HEK293T (cell line): ENCODE measurements around the gene CBX5.

Source experiments
- CTCF ChIA-PET: fragments of 350-600 bp; formaldehyde crosslinking; extraction: SDS; loops from one replicate; lab custom pipeline; 2021; ENCODE audit warnings: antibody characterized with exemption, inconsistent platforms; lab: Yijun Ruan, JAX
- POLR2A ChIA-PET: fragments of 350-600 bp; formaldehyde crosslinking; extraction: SDS; loops from one replicate; lab custom pipeline; 2020; ENCODE audit warnings: antibody characterized with exemption, inconsistent platforms; lab: Yijun Ruan, JAX
- DNase-seq: peaks from one replicate; pipeline ENCODE4 v3.0.0; 2012; ENCODE audit warnings: mixed read lengths; ENCODE audit errors: extremely low spot score
- ARNT ChIP-seq: fragments of 450-650 bp; IDR thresholded peaks from 2 replicates; pipeline ENCODE4 v1.6.1; 2017; ENCODE audit warnings: mild to moderate bottlenecking
- BHLHE40 ChIP-seq: fragments of 450-650 bp; IDR thresholded peaks from 2 replicates; pipeline ENCODE4 v1.6.1; 2016; ENCODE audit warnings: mild to moderate bottlenecking, moderate library complexity, borderline replicate concordance
- CTBP1 ChIP-seq: fragments of 450-650 bp; IDR thresholded peaks from 2 replicates; pipeline ENCODE4 v1.6.1; 2016; ENCODE audit warnings: borderline replicate concordance
- ELF4 ChIP-seq: fragments of 450-650 bp; IDR thresholded peaks from 2 replicates; pipeline ENCODE4 v1.6.1; 2017; ENCODE audit warnings: antibody characterized with exemption
- FOXA1 ChIP-seq: fragments of 450-650 bp; IDR thresholded peaks from 2 replicates; pipeline ENCODE4 v1.6.1; 2016; ENCODE audit warnings: mild to moderate bottlenecking
- FOXK2 ChIP-seq: fragments of 450-650 bp; IDR thresholded peaks from 2 replicates; pipeline ENCODE4 v1.6.1; 2016; ENCODE audit warnings: mild to moderate bottlenecking
- FOXM1 ChIP-seq: fragments of 450-650 bp; IDR thresholded peaks from 2 replicates; pipeline ENCODE4 v1.6.1; 2017; ENCODE audit warnings: mild to moderate bottlenecking, borderline replicate concordance
- HDGF ChIP-seq: fragments of 450-650 bp; IDR thresholded peaks from 2 replicates; pipeline ENCODE4 v1.6.1; 2017; ENCODE audit warnings: antibody characterized with exemption, borderline replicate concordance
- L3MBTL2 ChIP-seq: fragments of 450-650 bp; conservative IDR thresholded peaks from 2 replicates; pipeline ENCODE4 v1.6.1; 2016; ENCODE audit warnings: mild to moderate bottlenecking
- LEF1 ChIP-seq: fragments of 450-650 bp; IDR thresholded peaks from 2 replicates; pipeline ENCODE4 v1.6.1; 2017; ENCODE audit warnings: mild to moderate bottlenecking, borderline replicate concordance
- NFRKB ChIP-seq: fragments of 450-650 bp; IDR thresholded peaks from 2 replicates; pipeline ENCODE4 v1.6.1; 2016; ENCODE audit warnings: mild to moderate bottlenecking, moderate library complexity
- SP1 ChIP-seq: fragments of 450-650 bp; IDR thresholded peaks from 2 replicates; pipeline ENCODE4 v1.6.1; 2017
- SUZ12 ChIP-seq: fragments of 450-650 bp; IDR thresholded peaks from 2 replicates; pipeline ENCODE4 v1.6.1; 2016; ENCODE audit warnings: mild to moderate bottlenecking
- TARDBP ChIP-seq: fragments of 450-650 bp; IDR thresholded peaks from 2 replicates; pipeline ENCODE4 v1.6.1; 2016
- ZNF384 ChIP-seq: fragments of 450-650 bp; IDR thresholded peaks from 2 replicates; pipeline ENCODE4 v1.6.1; 2016
- TF ChIP-seq, protein P1 (sequence below): fragments of 450-650 bp; IDR thresholded peaks from 2 replicates; pipeline ENCODE4 v1.6.1; 2016

CBX5 gene

DNA sequence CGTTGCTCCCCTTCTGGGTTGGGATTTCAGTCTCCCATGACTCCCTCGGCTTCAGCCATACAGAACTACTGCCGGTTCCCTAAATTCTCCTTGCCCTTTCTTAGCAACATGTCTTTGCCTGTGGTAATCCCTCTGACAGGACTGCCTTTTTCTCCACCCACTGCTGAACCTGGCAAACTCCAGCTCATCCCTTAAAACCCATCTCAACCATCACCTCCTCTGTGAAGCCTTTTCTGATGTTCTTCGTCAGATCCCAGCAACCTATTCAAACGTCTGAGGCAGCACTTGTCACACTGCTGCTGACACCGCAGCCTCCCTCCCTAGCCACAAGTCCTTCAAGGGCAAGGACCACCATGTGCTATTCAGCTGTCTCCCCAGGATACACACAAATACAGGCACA, 80.9 kb downstream of the CBX5 start:
- TF ChIP-seq NFRKB (no peak), L3MBTL2 (no peak), FOXA1 (no peak), ARNT (no peak), BHLHE40 (no peak), TARDBP (no peak), FOXM1 (no peak), SP1 (no peak), FOXK2 (no peak), HDGF (no peak), SUZ12 (no peak)
- TF ChIP-seq, protein P1, sequence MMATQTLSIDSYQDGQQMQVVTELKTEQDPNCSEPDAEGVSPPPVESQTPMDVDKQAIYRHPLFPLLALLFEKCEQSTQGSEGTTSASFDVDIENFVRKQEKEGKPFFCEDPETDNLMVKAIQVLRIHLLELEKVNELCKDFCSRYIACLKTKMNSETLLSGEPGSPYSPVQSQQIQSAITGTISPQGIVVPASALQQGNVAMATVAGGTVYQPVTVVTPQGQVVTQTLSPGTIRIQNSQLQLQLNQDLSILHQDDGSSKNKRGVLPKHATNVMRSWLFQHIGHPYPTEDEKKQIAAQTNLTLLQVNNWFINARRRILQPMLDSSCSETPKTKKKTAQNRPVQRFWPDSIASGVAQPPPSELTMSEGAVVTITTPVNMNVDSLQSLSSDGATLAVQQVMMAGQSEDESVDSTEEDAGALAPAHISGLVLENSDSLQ = no peak
- POLR2A ChIA-PET = no interaction called here

DNA sequence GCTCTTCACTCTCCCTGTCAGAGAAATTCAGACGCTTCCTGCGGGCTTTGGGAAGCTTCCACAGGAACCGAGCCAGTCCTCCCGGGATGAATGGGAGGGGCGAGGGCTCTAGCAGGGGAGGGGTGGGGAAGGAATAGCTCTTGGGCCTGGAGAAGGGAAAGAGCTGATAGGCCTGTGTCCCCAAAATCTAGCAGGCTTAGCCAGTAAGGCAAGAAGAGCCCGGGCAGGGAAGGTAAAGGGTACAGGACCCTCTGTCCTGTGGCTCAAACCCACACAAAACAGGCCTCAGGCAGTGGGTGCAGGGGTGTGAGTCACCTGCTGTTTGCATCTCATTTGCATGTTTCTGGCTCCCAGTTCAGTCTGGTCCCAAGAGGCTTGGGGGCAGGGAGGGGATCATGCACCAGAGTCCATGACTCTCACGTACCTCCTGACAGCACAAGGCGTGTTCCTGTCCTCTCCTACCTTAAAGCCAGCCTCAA, 82.5 kb downstream of the CBX5 start:
- no peak for TF ChIP-seq SUZ12
- TF ChIP-seq BHLHE40 = no peak
- no peak for TF ChIP-seq ARNT
- TF ChIP-seq SP1 = no peak
- TF ChIP-seq FOXA1 = no peak
- no peak for TF ChIP-seq LEF1
- CTCF ChIA-PET = interaction anchor here (1.0 to 1.4 kb wide), 2 partner anchors 11 to 191 kb away, joined by 3 to 4 read pairs; no protein-coding TSS in a partner anchor
- no peak for DNase-seq
- POLR2A ChIA-PET = interaction anchor here (1.1 kb wide), 1 partner anchor 197 kb away, joined by 4 read pairs; the partner anchor contains the start of gene HOXC9

More for the DNA sequence above, 80.9 kb downstream of the CBX5 start:
- no peak for DNase-seq
- CTCF ChIA-PET = interaction anchor here (1.0 to 1.2 kb wide), 2 partner anchors 16 to 214 kb away, joined by 5 read pairs; partner anchors contain the start of gene HOXC10

DNA sequence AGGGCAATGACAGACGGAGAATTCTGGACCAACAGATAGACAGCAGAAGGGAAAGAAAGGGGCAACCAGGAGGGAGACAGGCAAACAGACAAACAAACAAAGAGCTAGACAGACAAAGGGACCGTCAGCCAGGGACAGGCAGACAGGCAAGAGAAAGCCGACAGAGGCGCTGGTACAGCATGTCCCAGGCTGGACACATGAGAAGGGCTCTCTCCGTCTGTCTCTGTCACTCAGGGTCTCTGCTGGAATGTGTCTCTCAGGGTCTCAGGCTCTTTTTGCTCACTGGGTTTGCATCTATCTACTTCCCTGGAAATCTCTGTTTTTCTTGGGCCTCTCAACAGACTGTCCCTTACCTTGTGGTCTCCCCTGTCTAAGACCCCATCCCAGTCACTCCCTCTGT, 82.9 kb downstream of the CBX5 start:
- ChIA-PET POLR2A (interaction anchor here (1.1 kb wide), 1 partner anchor 197 kb away, joined by 4 read pairs; the partner anchor contains the start of gene HOXC9), CTCF (interaction anchor here (1.0 to 1.4 kb wide), 2 partner anchors 11 to 190 kb away, joined by 3 to 4 read pairs; no protein-coding TSS in a partner anchor)
- DNase-seq = no peak
- TF ChIP-seq, protein P1 = peak; percentile 53; the same call in 1 of the 2 replicates
- TF ChIP-seq ZNF384 = no peak
- no peak for TF ChIP-seq FOXM1
- TF ChIP-seq CTBP1 = no peak

DNA sequence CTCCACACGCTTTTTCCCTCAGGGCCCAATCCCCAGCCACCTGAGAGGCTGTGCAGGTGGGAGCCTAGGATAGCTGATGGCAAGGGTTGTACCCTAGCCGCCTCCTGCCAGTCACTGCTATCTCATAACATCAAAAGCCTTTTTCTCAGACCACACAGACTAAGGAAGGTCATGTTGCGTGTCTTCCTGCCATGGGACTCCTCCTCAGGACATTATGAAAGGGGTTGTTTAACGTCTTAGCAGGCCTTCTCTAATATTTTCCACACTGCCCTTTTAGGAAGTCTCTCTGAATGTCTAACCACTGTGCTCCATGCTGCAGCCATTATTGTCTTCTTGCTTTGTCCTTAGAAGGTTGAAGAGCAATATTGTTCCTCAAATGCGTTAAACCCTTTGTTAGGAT, 83.5 kb downstream of the CBX5 start:
- DNase-seq = no peak
- TF ChIP-seq L3MBTL2 (no peak), ELF4 (no peak), LEF1 (no peak), NFRKB (no peak), FOXM1 (no peak), ZNF384 (no peak), SUZ12 (no peak), TARDBP (no peak), FOXK2 (no peak), ARNT (no peak), FOXA1 (no peak), BHLHE40 (no peak), CTBP1 (no peak), HDGF (no peak), SP1 (no peak)
- TF ChIP-seq, protein P1 = no peak
- ChIA-PET CTCF (interaction anchor here (0.9 to 1.4 kb wide), 4 partner anchors 12 to 164 kb away, joined by 3 to 4 read pairs (median 3); no protein-coding TSS in a partner anchor), POLR2A (interaction anchor here (1.2 kb wide), 1 partner anchor 144 kb away, joined by 4 read pairs; the partner anchor contains the start of gene HOXC4)

DNA sequence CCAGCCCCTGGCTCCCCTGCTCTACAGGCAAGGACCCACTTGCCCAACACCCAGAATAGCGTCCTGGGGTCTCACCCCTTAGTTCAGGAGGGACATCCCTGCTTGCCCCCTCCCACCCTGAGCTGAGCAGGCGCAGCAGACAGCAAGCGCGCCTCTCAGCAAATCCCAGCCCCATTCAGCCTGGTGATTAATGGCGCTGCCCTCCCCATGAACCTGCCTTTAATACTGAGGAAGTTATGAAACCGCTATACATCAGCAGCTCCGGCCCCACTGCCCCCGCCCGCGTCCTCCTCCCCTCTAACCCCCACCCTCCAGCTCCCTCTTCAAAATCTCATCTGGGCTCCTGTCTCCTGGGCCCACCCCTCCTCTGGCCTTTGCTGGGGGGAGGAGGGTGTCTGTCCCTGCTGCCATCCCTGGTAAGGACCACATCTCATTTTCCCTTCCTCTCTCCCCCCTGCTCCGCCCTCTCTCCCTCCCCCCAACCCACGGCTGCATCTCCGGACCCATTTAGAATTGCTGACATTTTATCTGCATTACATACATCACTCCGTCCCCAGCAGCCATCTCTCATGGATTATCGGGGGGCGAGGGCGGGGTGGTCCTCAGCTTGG, 84.1 kb downstream of the CBX5 start:
- TF ChIP-seq CTBP1 = no peak
- TF ChIP-seq, protein P1 = peak; percentile 90
- TF ChIP-seq ZNF384 = no peak
- peak; percentile 50 for DNase-seq
- POLR2A ChIA-PET = interaction anchor here (1.2 to 1.9 kb wide), 2 partner anchors 143 to 159 kb away, joined by 4 to 7 read pairs; partner anchors contain the start of gene HOXC4
- CTCF ChIA-PET = interaction anchor here (0.7 to 1.1 kb wide), 4 partner anchors 50 to 190 kb away, joined by 3 to 5 read pairs (median 3); no protein-coding TSS in a partner anchor
